Activated gamma-delta T cell treated with Interleukin-2 at 50 U/mL for 16 hours (primary cell): ENCODE results near the gene HDLBP.

Source experiments
- DNase-seq: peaks from one replicate; pipeline ENCODE4 v3.0.0-alpha.2; 2020

The HDLBP gene, protein sequence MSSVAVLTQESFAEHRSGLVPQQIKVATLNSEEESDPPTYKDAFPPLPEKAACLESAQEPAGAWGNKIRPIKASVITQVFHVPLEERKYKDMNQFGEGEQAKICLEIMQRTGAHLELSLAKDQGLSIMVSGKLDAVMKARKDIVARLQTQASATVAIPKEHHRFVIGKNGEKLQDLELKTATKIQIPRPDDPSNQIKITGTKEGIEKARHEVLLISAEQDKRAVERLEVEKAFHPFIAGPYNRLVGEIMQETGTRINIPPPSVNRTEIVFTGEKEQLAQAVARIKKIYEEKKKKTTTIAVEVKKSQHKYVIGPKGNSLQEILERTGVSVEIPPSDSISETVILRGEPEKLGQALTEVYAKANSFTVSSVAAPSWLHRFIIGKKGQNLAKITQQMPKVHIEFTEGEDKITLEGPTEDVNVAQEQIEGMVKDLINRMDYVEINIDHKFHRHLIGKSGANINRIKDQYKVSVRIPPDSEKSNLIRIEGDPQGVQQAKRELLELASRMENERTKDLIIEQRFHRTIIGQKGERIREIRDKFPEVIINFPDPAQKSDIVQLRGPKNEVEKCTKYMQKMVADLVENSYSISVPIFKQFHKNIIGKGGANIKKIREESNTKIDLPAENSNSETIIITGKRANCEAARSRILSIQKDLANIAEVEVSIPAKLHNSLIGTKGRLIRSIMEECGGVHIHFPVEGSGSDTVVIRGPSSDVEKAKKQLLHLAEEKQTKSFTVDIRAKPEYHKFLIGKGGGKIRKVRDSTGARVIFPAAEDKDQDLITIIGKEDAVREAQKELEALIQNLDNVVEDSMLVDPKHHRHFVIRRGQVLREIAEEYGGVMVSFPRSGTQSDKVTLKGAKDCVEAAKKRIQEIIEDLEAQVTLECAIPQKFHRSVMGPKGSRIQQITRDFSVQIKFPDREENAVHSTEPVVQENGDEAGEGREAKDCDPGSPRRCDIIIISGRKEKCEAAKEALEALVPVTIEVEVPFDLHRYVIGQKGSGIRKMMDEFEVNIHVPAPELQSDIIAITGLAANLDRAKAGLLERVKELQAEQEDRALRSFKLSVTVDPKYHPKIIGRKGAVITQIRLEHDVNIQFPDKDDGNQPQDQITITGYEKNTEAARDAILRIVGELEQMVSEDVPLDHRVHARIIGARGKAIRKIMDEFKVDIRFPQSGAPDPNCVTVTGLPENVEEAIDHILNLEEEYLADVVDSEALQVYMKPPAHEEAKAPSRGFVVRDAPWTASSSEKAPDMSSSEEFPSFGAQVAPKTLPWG (N-terminal part only)

GRCh38 chr2:241315093-241315878 lies at the start of gene HDLBP:
HDLBP (minus strand) TSS chr2:241315672; CDS start chr2:241266869, 48,803 bp downstream.
- peak; percentile 100 for DNase-seq

DNA sequence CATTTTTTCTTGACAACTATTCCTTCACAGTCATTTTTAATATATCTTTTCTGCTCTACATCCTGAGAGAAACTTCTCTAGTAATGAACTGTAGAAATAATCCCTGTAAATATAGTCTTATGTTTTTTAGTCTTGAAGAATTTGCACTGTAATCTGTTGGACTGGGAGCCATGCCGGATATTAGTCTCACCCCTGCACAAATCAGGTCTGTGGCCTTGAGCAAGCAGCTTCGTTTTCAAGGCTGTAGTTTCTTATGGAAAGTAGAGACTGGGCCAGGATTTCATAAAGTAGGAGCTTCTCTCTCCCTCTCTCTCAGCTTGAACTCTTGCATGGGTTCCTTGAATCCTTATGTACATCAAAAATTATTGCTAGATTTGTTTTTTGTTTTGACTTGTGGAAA lies 49.3 kb upstream of the HDLBP start:
- DNase-seq, result no peak

DNA sequence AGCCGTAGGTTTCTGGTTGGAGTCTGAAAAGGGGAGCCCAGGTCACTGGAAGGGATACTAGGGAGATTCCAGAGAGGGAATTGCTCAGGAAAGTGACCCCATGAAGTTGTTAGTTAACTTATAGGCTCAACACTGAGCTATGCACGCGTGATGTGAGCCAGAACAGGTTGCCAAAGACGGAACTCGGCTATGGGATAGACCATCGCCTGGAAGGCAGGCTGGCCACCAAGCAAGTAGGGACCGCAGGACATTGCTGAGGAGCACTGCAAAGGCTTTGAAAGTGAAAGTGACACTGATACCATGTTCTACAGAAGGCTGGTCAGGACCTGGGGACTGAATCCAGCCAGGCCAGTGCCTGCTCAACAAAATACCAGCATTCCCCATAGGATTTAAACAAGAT lies 48.0 kb upstream of the HDLBP start:
- no peak for DNase-seq

DNA sequence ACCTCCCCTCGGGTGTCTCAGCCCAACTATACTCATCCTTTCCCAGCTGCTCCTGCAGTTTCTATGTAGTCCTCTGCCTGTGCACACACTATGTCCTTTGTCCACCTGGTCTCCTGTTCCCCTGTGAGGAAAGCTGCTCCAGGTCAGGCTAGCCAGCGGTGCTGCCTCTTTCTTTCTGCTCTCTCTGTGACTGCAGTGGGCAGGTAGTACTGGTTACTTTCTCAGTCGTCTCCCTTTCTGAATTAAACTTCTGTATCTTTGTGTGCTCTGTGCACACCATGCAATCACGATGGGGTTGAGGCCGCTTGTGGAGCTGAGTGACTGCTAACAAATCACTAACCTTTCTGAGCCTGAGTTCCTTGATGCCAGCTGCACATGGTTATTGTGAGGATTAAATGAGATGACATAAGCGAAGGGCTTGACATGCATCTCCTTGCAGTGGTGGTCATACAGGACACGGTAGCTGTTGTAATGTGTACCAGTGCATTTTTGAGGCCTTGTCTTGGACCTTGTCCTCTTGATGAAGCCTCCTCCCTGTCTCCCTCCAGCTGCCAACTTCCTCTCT lies 44.1 kb upstream of the HDLBP start:
- DNase-seq, result no peak

GRCh38 chr2:241358470-241358869 lies 43.0 kb upstream of the HDLBP start:
- no peak for DNase-seq

- no peak for DNase-seq
Observed at GRCh38 chr2:241357531-241357930, 42.1 kb upstream of the HDLBP start.

DNA sequence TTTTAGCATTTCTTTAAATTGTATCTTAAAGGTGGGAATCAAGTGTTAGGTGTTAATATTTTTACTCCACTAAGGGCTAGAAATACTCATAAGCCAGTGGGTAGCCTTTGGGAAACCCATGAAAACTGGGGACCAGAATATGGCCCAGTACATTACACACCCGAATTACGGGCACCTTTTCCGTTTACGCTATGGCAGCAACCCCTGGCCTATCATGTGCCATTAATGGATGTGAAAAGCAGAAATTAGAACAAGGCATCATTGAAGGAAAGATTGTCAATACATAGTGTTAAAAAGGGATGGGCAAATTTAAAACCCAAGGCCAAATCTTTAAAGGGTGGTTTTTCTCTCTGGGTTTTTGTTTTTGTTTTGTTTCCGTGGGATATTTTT lies 41.4 kb upstream of the HDLBP start:
- DNase-seq, result no peak

GRCh38 chr2:241355983-241356870 lies 40.8 kb upstream of the HDLBP start, which contains the start of gene FARP2:
FARP2 (plus strand) TSS chr2:241356285; CDS start chr2:241373108, 16,823 bp downstream.
- DNase-seq, result peak; percentile 95

- peak; percentile 49 for DNase-seq
Observed at GRCh38 chr2:241354668-241355658, 39.5 kb upstream of the HDLBP start.

- no peak for DNase-seq
Observed at GRCh38 chr2:241352227-241352626, 36.8 kb upstream of the HDLBP start.

- DNase-seq, result no peak
Observed at GRCh38 chr2:241351640-241352031, 36.2 kb upstream of the HDLBP start.

GRCh38 chr2:241350878-241351639 lies 35.6 kb upstream of the HDLBP start:
- DNase-seq, result no peak

GRCh38 chr2:241350530-241350877 lies 35.0 kb upstream of the HDLBP start:
- DNase-seq, result no peak

GRCh38 chr2:241349941-241350340 lies 34.5 kb upstream of the HDLBP start:
- no peak for DNase-seq

DNA sequence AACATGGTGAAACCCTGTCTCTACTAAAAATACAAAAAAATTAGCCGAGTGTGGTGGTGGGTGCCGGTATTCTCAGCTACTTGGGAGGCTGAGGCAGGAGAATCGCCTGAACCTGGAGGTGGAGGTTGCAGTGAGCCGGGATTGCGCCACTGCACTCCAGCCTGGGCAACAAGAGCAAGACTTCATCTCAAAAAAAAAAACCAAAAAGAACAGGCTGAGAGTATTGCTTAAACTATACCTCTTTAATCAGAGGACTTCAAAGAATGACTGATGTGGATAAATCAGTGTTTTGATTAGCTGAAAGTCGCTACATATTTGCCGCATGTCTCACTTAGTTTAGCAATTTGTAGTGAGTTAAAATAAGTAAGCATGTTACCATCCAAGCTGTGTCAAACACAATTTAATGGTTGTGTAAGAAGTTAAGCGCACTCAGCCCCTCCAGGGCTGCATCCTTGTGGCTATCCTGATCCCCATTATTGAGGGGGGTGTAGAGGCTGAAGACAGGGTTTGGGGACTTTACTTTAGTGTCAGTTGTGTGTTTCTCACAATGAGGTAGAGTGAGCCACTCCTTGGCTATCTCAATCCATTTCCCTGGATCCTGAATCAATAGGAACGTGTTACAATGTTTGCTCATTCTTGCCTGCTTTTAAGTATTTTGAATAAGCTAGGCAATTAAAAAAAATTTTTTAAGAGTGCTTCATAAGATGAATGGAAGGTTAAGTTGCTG lies 29.6 kb upstream of the HDLBP start:
- DNase-seq, result no peak

- no peak for DNase-seq
Observed at GRCh38 chr2:241340631-241341163, 25.2 kb upstream of the HDLBP start.

- DNase-seq, result no peak
Observed at GRCh38 chr2:241339839-241340630, 24.6 kb upstream of the HDLBP start.
